ENCODE measurements around the gene RNF125. TPM values are rescaled to one million over a fixed set of nuclear protein-coding genes. Genes with fewer than 3 reads are reported as not detected.

The RNF125 gene
- total and polyA plus RNA-seq, 10 donors: 1.8 to 12.9 (median 9.1) TPM

DNA sequence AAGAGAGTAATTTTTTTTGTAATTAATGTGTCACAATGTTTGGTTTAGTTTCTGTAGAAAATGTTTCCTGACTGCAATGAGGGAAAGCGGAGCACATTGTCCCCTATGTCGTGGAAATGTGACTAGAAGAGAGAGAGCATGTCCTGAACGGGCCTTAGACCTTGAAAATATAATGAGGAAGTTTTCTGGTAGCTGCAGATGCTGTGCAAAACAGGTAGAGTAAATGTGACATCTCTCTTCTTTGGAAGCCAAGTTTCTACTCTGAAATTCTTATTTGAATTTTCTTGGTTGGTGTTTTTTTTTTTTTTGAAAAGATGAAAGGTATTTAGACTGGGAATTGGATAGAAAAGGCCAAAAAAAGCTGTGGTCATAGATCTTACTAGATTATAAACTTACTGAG, 93.1 kb downstream of the RNF125 start:
- DNase-seq: no peak
- Histone ChIP-seq H3K4me1 (peaks cover 2 to 71% (median 29%) of the 10 kb centered on the region in 6 donors), H3K27ac (peak overlapping the region in 2 of 8 donors; percentile 26 to 54), H3K4me3 (no peak overlapping the region), H3K27me3 (replicated peaks in 1 of 7) (no peaks in the 10 kb centered on the region), H3K36me3 (peaks cover 0 to 86% (median 26%) of the 10 kb centered on the region in 6 donors), H3K9me3 (no peaks in the 10 kb centered on the region)
- WGBS, 5 donors: 49 to 63% (median 55%) methylated on average over 3 of the region's 3 CpGs
- intact Hi-C loops (cut with DNase I; ENCODE audit: low total_unique reads): no loop called here
- TF ChIP-seq POLR2AphosphoS5 (IDR thresholded peaks at IDR 0.05): no peak
- TF ChIP-seq POLR2A (IDR thresholded peaks at IDR 0.05): no peak
- TF ChIP-seq, protein P1, sequence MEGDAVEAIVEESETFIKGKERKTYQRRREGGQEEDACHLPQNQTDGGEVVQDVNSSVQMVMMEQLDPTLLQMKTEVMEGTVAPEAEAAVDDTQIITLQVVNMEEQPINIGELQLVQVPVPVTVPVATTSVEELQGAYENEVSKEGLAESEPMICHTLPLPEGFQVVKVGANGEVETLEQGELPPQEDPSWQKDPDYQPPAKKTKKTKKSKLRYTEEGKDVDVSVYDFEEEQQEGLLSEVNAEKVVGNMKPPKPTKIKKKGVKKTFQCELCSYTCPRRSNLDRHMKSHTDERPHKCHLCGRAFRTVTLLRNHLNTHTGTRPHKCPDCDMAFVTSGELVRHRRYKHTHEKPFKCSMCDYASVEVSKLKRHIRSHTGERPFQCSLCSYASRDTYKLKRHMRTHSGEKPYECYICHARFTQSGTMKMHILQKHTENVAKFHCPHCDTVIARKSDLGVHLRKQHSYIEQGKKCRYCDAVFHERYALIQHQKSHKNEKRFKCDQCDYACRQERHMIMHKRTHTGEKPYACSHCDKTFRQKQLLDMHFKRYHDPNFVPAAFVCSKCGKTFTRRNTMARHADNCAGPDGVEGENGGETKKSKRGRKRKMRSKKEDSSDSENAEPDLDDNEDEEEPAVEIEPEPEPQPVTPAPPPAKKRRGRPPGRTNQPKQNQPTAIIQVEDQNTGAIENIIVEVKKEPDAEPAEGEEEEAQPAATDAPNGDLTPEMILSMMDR (IDR thresholded peaks at IDR 0.05 in 8 of 11, conservative IDR thresholded peaks at IDR 0.05 in 3 of 11): no peak

- intact Hi-C loops (cut with DNase I; ENCODE audit: low total_unique reads): no loop called here
- no peak for DNase-seq
Measured at GRCh38 chr18:32112826-32113225, 94.2 kb downstream of the RNF125 start.

GRCh38 chr18:32114293-32114942, 95.8 kb downstream of the RNF125 start:
- H3K4me1 ChIP-seq: peaks cover 0 to 52% (median 19%) of the 10 kb centered on the region in 6 donors
- H3K9me3 ChIP-seq: no peaks in the 10 kb centered on the region
- WGBS, 5 donors: 94 to 97% (median 96%) methylated on average over 4 of the region's 4 CpGs
- intact Hi-C loops (cut with DNase I; ENCODE audit: low total_unique reads): no loop called here
- H3K27ac ChIP-seq: no peak overlapping the region
- no peak for TF ChIP-seq POLR2AphosphoS5 (IDR thresholded peaks at IDR 0.05)
- TF ChIP-seq, protein P1 (IDR thresholded peaks at IDR 0.05 in 8 of 11, conservative IDR thresholded peaks at IDR 0.05 in 3 of 11): no peak
- TF ChIP-seq POLR2A (IDR thresholded peaks at IDR 0.05): no peak
- no peak for DNase-seq
- peaks cover 0 to 91% (median 47%) of the 10 kb centered on the region in 6 donors for H3K36me3 ChIP-seq
- no peak overlapping the region for H3K4me3 ChIP-seq
- H3K27me3 ChIP-seq (replicated peaks in 1 of 7): no peaks in the 10 kb centered on the region

More at GRCh38 chr18:32112826-32113225, 94.2 kb downstream of the RNF125 start:
- Histone ChIP-seq H3K9me3 (no peaks in the 10 kb centered on the region), H3K27me3 (replicated peaks in 1 of 7) (no peaks in the 10 kb centered on the region), H3K4me1 (peaks cover 2 to 67% (median 27%) of the 10 kb centered on the region in 6 donors), H3K4me3 (no peak overlapping the region), H3K36me3 (peaks cover 0 to 88% (median 36%) of the 10 kb centered on the region in 6 donors), H3K27ac (peak overlapping the region in 1 of 8 donors; percentile 54)
- TF ChIP-seq POLR2A (IDR thresholded peaks at IDR 0.05): no peak
- no peak for TF ChIP-seq POLR2AphosphoS5 (IDR thresholded peaks at IDR 0.05)
- TF ChIP-seq, protein P1 (IDR thresholded peaks at IDR 0.05 in 8 of 11, conservative IDR thresholded peaks at IDR 0.05 in 3 of 11): no peak
- 87 to 95% (median 90%) methylated on average over 4 of the region's 4 CpGs for WGBS, 5 donors

GRCh38 chr18:32122039-32122438, 103.4 kb downstream of the RNF125 start:
- no peak overlapping the region for H3K27ac ChIP-seq
- intact Hi-C loops (cut with DNase I; ENCODE audit: low total_unique reads): no loop called here
- TF ChIP-seq, protein P1 (IDR thresholded peaks at IDR 0.05 in 8 of 11, conservative IDR thresholded peaks at IDR 0.05 in 3 of 11): no peak
- TF ChIP-seq POLR2AphosphoS5 (IDR thresholded peaks at IDR 0.05) (no peak), POLR2A (IDR thresholded peaks at IDR 0.05) (no peak)
- peaks cover 3 to 97% (median 55%) of the 10 kb centered on the region in 6 donors for H3K36me3 ChIP-seq
- no peaks in the 10 kb centered on the region for H3K9me3 ChIP-seq
- H3K4me3 ChIP-seq: no peak overlapping the region
- no peaks in the 10 kb centered on the region for H3K27me3 ChIP-seq (replicated peaks in 1 of 7)
- no peak for DNase-seq
- peaks cover 0 to 8% (median 0%) of the 10 kb centered on the region in 6 donors for H3K4me1 ChIP-seq
- WGBS, 5 donors: 95 to 99% (median 95%) methylated on average over 5 of the region's 5 CpGs
